GM23338 (cell line): ENCODE data around the gene PTPRJ. TPM values are rescaled to one million over a fixed set of nuclear protein-coding genes. Genes with fewer than 3 reads are reported as not detected.

Source experiments
- CREB1 ChIP-seq: fragments of 250-450 bp; sonication (Bioruptor Pico); IDR thresholded peaks from 2 replicates; pipeline ENCODE4 v1.5.0; 2020; ENCODE audit warnings: low read depth, mild to moderate bottlenecking, moderate library complexity
- EZH2phosphoT487 ChIP-seq: fragments of 200-600 bp; sonication (generic); IDR thresholded peaks from one replicate; pipeline ENCODE4 v1.8.1; 2018; ENCODE audit warnings: antibody characterized with exemption; ENCODE audit not compliant: unreplicated experiment
- JUNB ChIP-seq: IDR thresholded peaks from one replicate; pipeline ENCODE4 v1.6.1; 2016; ENCODE audit warnings: antibody characterized with exemption; ENCODE audit not compliant: unreplicated experiment
- NANOG ChIP-seq: IDR thresholded peaks from 2 replicates; pipeline ENCODE4 v1.6.1; 2016; ENCODE audit warnings: antibody characterized with exemption, borderline replicate concordance
- POLR2AphosphoS5 ChIP-seq: IDR thresholded peaks from 2 replicates; pipeline ENCODE4 v1.6.1; 2016; ENCODE audit warnings: antibody characterized with exemption, low read depth
- STAT1 ChIP-seq: IDR thresholded peaks from one replicate; pipeline ENCODE4 v1.6.1; 2016; ENCODE audit warnings: antibody characterized with exemption; ENCODE audit not compliant: unreplicated experiment
- ZNF331 ChIP-seq: fragments of 250-450 bp; sonication (Bioruptor Pico); IDR thresholded peaks from 2 replicates; pipeline ENCODE4 v1.5.0; 2020; ENCODE audit warnings: low read depth, mild to moderate bottlenecking, moderate library complexity
- polyA plus RNA-seq: library from polyadenylated mRNA; unstranded; fragments of >200 nt; fragmentation: Nextera tagmentation; extraction: Ambion mirVana; gene quantifications from 2 replicates; pipeline ENCODE4 v1.2.1, GENCODE V29; 2016
- total RNA-seq: library from RNA; depleted of rRNA; stranded (reverse); fragments of >200 nt; shearing (Covaris generic); gene quantifications from 2 replicates; pipeline ENCODE4 v1.2.3, GENCODE V29; 2014
- TF ChIP-seq, protein P1 (sequence below): fragments of 250-450 bp; sonication (Bioruptor Pico); IDR thresholded peaks from 2 replicates; pipeline ENCODE4 v1.5.0; 2020; ENCODE audit warnings: mild to moderate bottlenecking, moderate library complexity
- TF ChIP-seq, protein P2 (sequence below), 2 experiments: fragments of 200-600 bp in 1 of 2; sonication (generic) in 1 of 2; conservative IDR thresholded peaks; 2 replicates each; pipeline versions ENCODE4 v1.5.1 to v1.6.1; 2016 to 2017; ENCODE audit warnings: antibody characterized with exemption in 2 of 2, low read depth in 2 of 2, mild to moderate bottlenecking in 2 of 2, moderate library complexity in 1 of 2

PTPRJ gene
- total and polyA plus RNA-seq, 2 experiments from 2014 or later: 4.2 to 16.0 TPM

- TF ChIP-seq, protein P1, sequence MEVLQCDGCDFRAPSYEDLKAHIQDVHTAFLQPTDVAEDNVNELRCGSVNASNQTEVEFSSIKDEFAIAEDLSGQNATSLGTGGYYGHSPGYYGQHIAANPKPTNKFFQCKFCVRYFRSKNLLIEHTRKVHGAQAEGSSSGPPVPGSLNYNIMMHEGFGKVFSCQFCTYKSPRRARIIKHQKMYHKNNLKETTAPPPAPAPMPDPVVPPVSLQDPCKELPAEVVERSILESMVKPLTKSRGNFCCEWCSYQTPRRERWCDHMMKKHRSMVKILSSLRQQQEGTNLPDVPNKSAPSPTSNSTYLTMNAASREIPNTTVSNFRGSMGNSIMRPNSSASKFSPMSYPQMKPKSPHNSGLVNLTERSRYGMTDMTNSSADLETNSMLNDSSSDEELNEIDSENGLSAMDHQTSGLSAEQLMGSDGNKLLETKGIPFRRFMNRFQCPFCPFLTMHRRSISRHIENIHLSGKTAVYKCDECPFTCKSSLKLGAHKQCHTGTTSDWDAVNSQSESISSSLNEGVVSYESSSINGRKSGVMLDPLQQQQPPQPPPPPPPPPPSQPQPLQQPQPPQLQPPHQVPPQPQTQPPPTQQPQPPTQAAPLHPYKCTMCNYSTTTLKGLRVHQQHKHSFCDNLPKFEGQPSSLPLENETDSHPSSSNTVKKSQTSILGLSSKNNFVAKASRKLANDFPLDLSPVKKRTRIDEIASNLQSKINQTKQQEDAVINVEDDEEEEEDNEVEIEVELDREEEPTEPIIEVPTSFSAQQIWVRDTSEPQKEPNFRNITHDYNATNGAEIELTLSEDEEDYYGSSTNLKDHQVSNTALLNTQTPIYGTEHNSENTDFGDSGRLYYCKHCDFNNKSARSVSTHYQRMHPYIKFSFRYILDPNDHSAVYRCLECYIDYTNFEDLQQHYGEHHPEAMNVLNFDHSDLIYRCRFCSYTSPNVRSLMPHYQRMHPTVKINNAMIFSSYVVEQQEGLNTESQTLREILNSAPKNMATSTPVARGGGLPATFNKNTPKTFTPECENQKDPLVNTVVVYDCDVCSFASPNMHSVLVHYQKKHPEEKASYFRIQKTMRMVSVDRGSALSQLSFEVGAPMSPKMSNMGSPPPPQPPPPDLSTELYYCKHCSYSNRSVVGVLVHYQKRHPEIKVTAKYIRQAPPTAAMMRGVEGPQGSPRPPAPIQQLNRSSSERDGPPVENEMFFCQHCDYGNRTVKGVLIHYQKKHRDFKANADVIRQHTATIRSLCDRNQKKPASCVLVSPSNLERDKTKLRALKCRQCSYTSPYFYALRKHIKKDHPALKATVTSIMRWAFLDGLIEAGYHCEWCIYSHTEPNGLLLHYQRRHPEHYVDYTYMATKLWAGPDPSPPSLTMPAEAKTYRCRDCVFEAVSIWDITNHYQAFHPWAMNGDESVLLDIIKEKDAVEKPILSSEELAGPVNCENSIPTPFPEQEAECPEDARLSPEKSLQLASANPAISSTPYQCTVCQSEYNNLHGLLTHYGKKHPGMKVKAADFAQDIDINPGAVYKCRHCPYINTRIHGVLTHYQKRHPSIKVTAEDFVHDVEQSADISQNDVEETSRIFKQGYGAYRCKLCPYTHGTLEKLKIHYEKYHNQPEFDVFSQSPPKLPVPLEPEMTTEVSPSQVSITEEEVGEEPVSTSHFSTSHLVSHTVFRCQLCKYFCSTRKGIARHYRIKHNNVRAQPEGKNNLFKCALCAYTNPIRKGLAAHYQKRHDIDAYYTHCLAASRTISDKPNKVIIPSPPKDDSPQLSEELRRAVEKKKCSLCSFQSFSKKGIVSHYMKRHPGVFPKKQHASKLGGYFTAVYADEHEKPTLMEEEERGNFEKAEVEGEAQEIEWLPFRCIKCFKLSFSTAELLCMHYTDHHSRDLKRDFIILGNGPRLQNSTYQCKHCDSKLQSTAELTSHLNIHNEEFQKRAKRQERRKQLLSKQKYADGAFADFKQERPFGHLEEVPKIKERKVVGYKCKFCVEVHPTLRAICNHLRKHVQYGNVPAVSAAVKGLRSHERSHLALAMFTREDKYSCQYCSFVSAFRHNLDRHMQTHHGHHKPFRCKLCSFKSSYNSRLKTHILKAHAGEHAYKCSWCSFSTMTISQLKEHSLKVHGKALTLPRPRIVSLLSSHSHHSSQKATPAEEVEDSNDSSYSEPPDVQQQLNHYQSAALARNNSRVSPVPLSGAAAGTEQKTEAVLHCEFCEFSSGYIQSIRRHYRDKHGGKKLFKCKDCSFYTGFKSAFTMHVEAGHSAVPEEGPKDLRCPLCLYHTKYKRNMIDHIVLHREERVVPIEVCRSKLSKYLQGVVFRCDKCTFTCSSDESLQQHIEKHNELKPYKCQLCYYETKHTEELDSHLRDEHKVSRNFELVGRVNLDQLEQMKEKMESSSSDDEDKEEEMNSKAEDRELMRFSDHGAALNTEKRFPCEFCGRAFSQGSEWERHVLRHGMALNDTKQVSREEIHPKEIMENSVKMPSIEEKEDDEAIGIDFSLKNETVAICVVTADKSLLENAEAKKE (CRISPR knock-in tag): no peak
- no peak for TF ChIP-seq EZH2phosphoT487
- no peak for TF ChIP-seq CREB1 (CRISPR knock-in tag)
- no peak for TF ChIP-seq NANOG
- no peak for TF ChIP-seq ZNF331 (CRISPR knock-in tag)
- no peak for TF ChIP-seq STAT1
- TF ChIP-seq POLR2AphosphoS5: no peak
- TF ChIP-seq JUNB: no peak
- TF ChIP-seq, protein P2, sequence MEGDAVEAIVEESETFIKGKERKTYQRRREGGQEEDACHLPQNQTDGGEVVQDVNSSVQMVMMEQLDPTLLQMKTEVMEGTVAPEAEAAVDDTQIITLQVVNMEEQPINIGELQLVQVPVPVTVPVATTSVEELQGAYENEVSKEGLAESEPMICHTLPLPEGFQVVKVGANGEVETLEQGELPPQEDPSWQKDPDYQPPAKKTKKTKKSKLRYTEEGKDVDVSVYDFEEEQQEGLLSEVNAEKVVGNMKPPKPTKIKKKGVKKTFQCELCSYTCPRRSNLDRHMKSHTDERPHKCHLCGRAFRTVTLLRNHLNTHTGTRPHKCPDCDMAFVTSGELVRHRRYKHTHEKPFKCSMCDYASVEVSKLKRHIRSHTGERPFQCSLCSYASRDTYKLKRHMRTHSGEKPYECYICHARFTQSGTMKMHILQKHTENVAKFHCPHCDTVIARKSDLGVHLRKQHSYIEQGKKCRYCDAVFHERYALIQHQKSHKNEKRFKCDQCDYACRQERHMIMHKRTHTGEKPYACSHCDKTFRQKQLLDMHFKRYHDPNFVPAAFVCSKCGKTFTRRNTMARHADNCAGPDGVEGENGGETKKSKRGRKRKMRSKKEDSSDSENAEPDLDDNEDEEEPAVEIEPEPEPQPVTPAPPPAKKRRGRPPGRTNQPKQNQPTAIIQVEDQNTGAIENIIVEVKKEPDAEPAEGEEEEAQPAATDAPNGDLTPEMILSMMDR (conservative IDR thresholded peaks at IDR 0.05; ENCODE audit: low read depth in 2 of 2): no peak
These were observed 143.0 kb downstream of the PTPRJ start (continued) for GRCh38 chr11:48123254-48123875.
